ENCODE data around the gene NKAIN1.

- no peak for TF ChIP-seq CTCF (conservative IDR thresholded peaks at IDR 0.05; ENCODE audit: low read length)
- no peak for TF ChIP-seq EZH2phosphoT487 (IDR thresholded peaks at IDR 0.05; ENCODE audit: borderline replicate concordance)
These were observed 49.3 kb upstream of the NKAIN1 start for GRCh38 chr1:31289021-31289420.
